ENCODE results near the gene C9orf85. TPM values are rescaled to one million over a fixed set of nuclear protein-coding genes. Genes with fewer than 3 reads are reported as not detected.

Gene C9orf85
- 15.8 and 20.3 TPM in 2 replicates for polyA plus RNA-seq
- polyA minus RNA-seq, result 20.7 and 25.8 TPM in 2 replicates

GRCh38 chr9:71911061-71911907, at the start of gene C9orf85, which contains the start of gene ABHD17B:
C9orf85 (plus strand) TSS chr9:71911639; CDS start chr9:71911735, 96 bp downstream.
ABHD17B (minus strand) TSS chr9:71911193; CDS start chr9:71875080, 36,113 bp downstream.
- H3F3A ChIP-seq (ENCODE audit: insufficient read depth, low read length, poor library complexity, severe bottlenecking), result no peaks in the 10 kb centered on the region
- H3K4me3 ChIP-seq (ENCODE audit: low read length), result peak within 1 kb of the TSS; percentile 69
- peak within 1 kb of the TSS; percentile 79 for H3K4me2 ChIP-seq (ENCODE audit: low read length)
- no peaks in the 10 kb centered on the region for H3K9me3 ChIP-seq (ENCODE audit: low read length)
- H3K79me2 ChIP-seq (replicated peaks; ENCODE audit: insufficient read depth, low read length), result peaks cover 70% of the 10 kb centered on the region
- H2AFZ ChIP-seq (ENCODE audit: low read depth, low read length), result peak within 1 kb of the TSS; percentile 31
- H3K36me3 ChIP-seq (ENCODE audit: insufficient read depth, low read length), result no peaks in the 10 kb centered on the region
- no peak for TF ChIP-seq EZH2 (IDR thresholded peaks at IDR 0.05; ENCODE audit: borderline replicate concordance, insufficient read depth, low read length, poor library complexity, severe bottlenecking)
- TF ChIP-seq SMC3 (conservative IDR thresholded peaks at IDR 0.05; ENCODE audit: poor library complexity), result no peak
- TF ChIP-seq REST (IDR thresholded peaks at IDR 0.05; ENCODE audit: borderline replicate concordance), result peak; percentile 91
- peak; percentile 86 for TF ChIP-seq MXI1 (conservative IDR thresholded peaks at IDR 0.05; ENCODE audit: poor library complexity, severe bottlenecking)
- TF ChIP-seq CTCF (IDR thresholded peaks at IDR 0.05; ENCODE audit: poor library complexity, severe bottlenecking), result no peak
- TF ChIP-seq POLR2AphosphoS5 (IDR thresholded peaks at IDR 0.05), result peak; percentile 99
- peak; percentile 99 for TF ChIP-seq TAF1 (IDR thresholded peaks at IDR 0.05; ENCODE audit: low read depth)
- TF ChIP-seq RAD21 (conservative IDR thresholded peaks at IDR 0.05), result peak; percentile 40
- H3K9ac ChIP-seq (ENCODE audit: low read length), result peak within 1 kb of the TSS; percentile 94
- peaks cover 3% of the 10 kb centered on the region for H4K20me1 ChIP-seq (ENCODE audit: insufficient read depth)
- H3K27me3 ChIP-seq (ENCODE audit: insufficient read depth, low read depth, low read length), result no peaks in the 10 kb centered on the region
- H3K9me2 ChIP-seq (ENCODE audit: insufficient read depth, low read length), result no peaks in the 10 kb centered on the region
- peak within 1 kb of the TSS; percentile 88 for H3K27ac ChIP-seq (ENCODE audit: low read length)

- H3K27ac ChIP-seq (ENCODE audit: low read length), result no peak overlapping the region
- no peak for TF ChIP-seq EP300 (conservative IDR thresholded peaks at IDR 0.05; ENCODE audit: poor library complexity, severe bottlenecking)
- no peak for TF ChIP-seq REST (IDR thresholded peaks at IDR 0.05; ENCODE audit: borderline replicate concordance)
- no peak for TF ChIP-seq RAD21 (conservative IDR thresholded peaks at IDR 0.05)
- TF ChIP-seq TAF1 (IDR thresholded peaks at IDR 0.05; ENCODE audit: low read depth), result no peak
- TF ChIP-seq CTCF (IDR thresholded peaks at IDR 0.05; ENCODE audit: poor library complexity, severe bottlenecking), result no peak
- TF ChIP-seq POLR2AphosphoS5 (IDR thresholded peaks at IDR 0.05), result no peak
- TF ChIP-seq EZH2 (IDR thresholded peaks at IDR 0.05; ENCODE audit: borderline replicate concordance, insufficient read depth, low read length, poor library complexity, severe bottlenecking), result no peak
- no peak for TF ChIP-seq SMC3 (conservative IDR thresholded peaks at IDR 0.05; ENCODE audit: poor library complexity)
- TF ChIP-seq MXI1 (conservative IDR thresholded peaks at IDR 0.05; ENCODE audit: poor library complexity, severe bottlenecking), result no peak
Observed at GRCh38 chr9:71863631-71864030, 47.8 kb upstream of the C9orf85 start.

More at GRCh38 chr9:71863631-71864030, 47.8 kb upstream of the C9orf85 start:
- no peaks in the 10 kb centered on the region for H3F3A ChIP-seq (ENCODE audit: insufficient read depth, low read length, poor library complexity, severe bottlenecking)
- no peak overlapping the region for H3K4me3 ChIP-seq (ENCODE audit: low read length)
- H3K36me3 ChIP-seq (ENCODE audit: insufficient read depth, low read length), result peaks cover 3% of the 10 kb centered on the region
- H3K79me2 ChIP-seq (replicated peaks; ENCODE audit: insufficient read depth, low read length), result no peaks in the 10 kb centered on the region
- H3K27me3 ChIP-seq (ENCODE audit: insufficient read depth, low read depth, low read length), result no peaks in the 10 kb centered on the region
- no peaks in the 10 kb centered on the region for H4K20me1 ChIP-seq (ENCODE audit: insufficient read depth)
- no peaks in the 10 kb centered on the region for H3K9me2 ChIP-seq (ENCODE audit: insufficient read depth, low read length)
- no peaks in the 10 kb centered on the region for H3K9me3 ChIP-seq (ENCODE audit: low read length)
- H2AFZ ChIP-seq (ENCODE audit: low read depth, low read length), result no peak overlapping the region
- H3K9ac ChIP-seq (ENCODE audit: low read length), result no peak overlapping the region
- H3K4me2 ChIP-seq (ENCODE audit: low read length), result no peak overlapping the region

Data from neural cell (in vitro differentiated cells).